ENCODE results near the gene TMC2. TPM values are rescaled to one million over a fixed set of nuclear protein-coding genes. Genes with fewer than 3 reads are reported as not detected.
A peak's percentile ranks its signal among the peaks of the same experiment; 100 is the strongest.

TMC2 gene
- total and polyA plus RNA-seq, 2 of the 4 experiments (the other 2 are of a cell fraction): not detected

- Histone ChIP-seq H2BK15ac (ENCODE audit: low read depth, low read length) (no peak overlapping the region), H3K27ac (ENCODE audit: insufficient read depth, low read length) (no peak overlapping the region), H3K18ac (ENCODE audit: low read depth, low read length) (no peak overlapping the region), H3K36me3 (ENCODE audit: control insufficient read depth, insufficient read depth, low read length) (no peaks in the 10 kb centered on the region), H2AK9ac (replicated peaks; ENCODE audit: low read depth, low read length, poor library complexity) (no peak overlapping the region), H4K20me1 (ENCODE audit: insufficient read depth, low read length) (no peaks in the 10 kb centered on the region), H4K8ac (ENCODE audit: low read depth in 2 of 2, low read length in 2 of 2) (no peak overlapping the region), H3K4me1 (ENCODE audit: control insufficient read depth, insufficient read depth, low read length) (no peaks in the 10 kb centered on the region), H2BK120ac (ENCODE audit: low read depth, low read length) (no peak overlapping the region), H3K4me3 (ENCODE audit: insufficient read depth, low read depth, low read length) (no peak overlapping the region), H3K27me3 (ENCODE audit: control insufficient read depth, insufficient read depth, low read length) (peaks cover 57% of the 10 kb centered on the region), H3K4me2 (ENCODE audit: low read depth, low read length) (no peak overlapping the region), H3K4ac (ENCODE audit: low read depth, low read length) (no peak overlapping the region), H3K23ac (ENCODE audit: low read depth, low read length) (no peak overlapping the region), H2AK5ac (ENCODE audit: low read depth, low read length) (no peak overlapping the region), H3K9me3 (ENCODE audit: control insufficient read depth, insufficient read depth, low read length) (no peaks in the 10 kb centered on the region), H2BK5ac (ENCODE audit: low read depth, low read length, poor library complexity, severe bottlenecking) (no peak overlapping the region), H3K79me1 (ENCODE audit: low read depth in 1 of 2, low read length in 2 of 2) (no peaks in the 10 kb centered on the region), H3K9ac (ENCODE audit: low read depth, low read length) (no peak overlapping the region), H2AFZ (replicated peaks; ENCODE audit: low read length, poor library complexity) (peak overlapping the region; percentile 58), H3K14ac (replicated peaks; ENCODE audit: low read depth, low read length) (no peak overlapping the region), H4K5ac (ENCODE audit: low read depth, low read length) (no peak overlapping the region), H3K56ac (ENCODE audit: extremely low read depth, insufficient read depth, low read length) (no peak overlapping the region), H3K9me1 (ENCODE audit: insufficient read depth, low read length) (no peaks in the 10 kb centered on the region; the same call in 1 of the 2 replicates), H4K91ac (ENCODE audit: insufficient read depth, low read depth, low read length) (no peak overlapping the region), H2BK20ac (ENCODE audit: low read depth, low read length) (no peak overlapping the region)
- ATAC-seq (ENCODE audit: low read depth) (no peak), DNase-seq (no peak)
- intact Hi-C loops (cut with micrococcal nuclease) (loop anchor here (5.0 kb wide), 1 partner anchor 46 kb away; no protein-coding TSS in a partner anchor), in situ Hi-C loops (cut with MboI; ENCODE audit: low sequenced_read_pairs) (no loop called here), dilution Hi-C loops (cut with HindIII; ENCODE audit: low sequenced_read_pairs, unreplicated experiment) (no loop called here)
- POLR2A ChIA-PET (ENCODE audit: unreplicated experiment): no interaction called here
- no peak for TF ChIP-seq CHD1 (IDR thresholded peaks at IDR 0.05; ENCODE audit: low read depth, low read length)
- no peak for TF ChIP-seq BHLHE40 (IDR thresholded peaks at IDR 0.05; ENCODE audit: low read depth, low read length)
- no peak for TF ChIP-seq USF2 (IDR thresholded peaks at IDR 0.05; ENCODE audit: low read depth, low read length)
- no peak for TF ChIP-seq MAZ (IDR thresholded peaks at IDR 0.05; ENCODE audit: borderline replicate concordance, low read depth, low read length)
- TF ChIP-seq SMC3 (IDR thresholded peaks at IDR 0.05; ENCODE audit: low read depth, low read length): no peak
- no peak for TF ChIP-seq RFX5 (IDR thresholded peaks at IDR 0.05; ENCODE audit: low read depth, low read length)
- no peak for TF ChIP-seq NFE2L2 (IDR thresholded peaks at IDR 0.05; ENCODE audit: low read depth, low read length)
- TF ChIP-seq MAFK (IDR thresholded peaks at IDR 0.05; ENCODE audit: low read depth, low read length): no peak
- CTCF ChIA-PET: no interaction called here
- BruUV-seq (replicated peaks): no TSS peak
- WGBS, 2 experiments (ENCODE audit: extremely low coverage in 2 of 2, insufficient read length in 1 of 2): 69% methylated on average over 2 of the region's 12 CpGs; no CpG with 5 or more reads in 1 of the 2 experiments
Measured at GRCh38 chr20:2535711-2536559, 438 bp upstream of the TMC2 start.
